SU-DHL-6 (cell line): ENCODE data around the gene CNOT1.

Experiments
- H2AFZ ChIP-seq: fragments of 200-600 bp; sonication (generic); 2 replicates; pipeline ENCODE4 v1.6.1; 2014; ENCODE audit warnings: low read depth, mild to moderate bottlenecking, moderate library complexity, mixed read lengths, antibody characterized with exemption, low read length; ENCODE audit not compliant: severe bottlenecking
- H3F3A ChIP-seq: fragments of 200-600 bp; shearing (Covaris generic); 2 replicates; pipeline ENCODE4 v1.6.0; 2016; ENCODE audit warnings: antibody characterized with exemption, mild to moderate bottlenecking; ENCODE audit not compliant: insufficient read depth
- H3K27ac ChIP-seq: fragments of 200-600 bp; sonication (generic); 2 replicates; pipeline ENCODE4 v1.5.1; 2016; ENCODE audit warnings: low read depth, mild to moderate bottlenecking, low read length, moderate library complexity, mixed read lengths
- H3K27me3 ChIP-seq: fragments of 200-600 bp; sonication (generic), shearing (Covaris generic); 2 replicates; pipeline ENCODE4 v1.6.0; 2014; ENCODE audit warnings: mild to moderate bottlenecking, low read length
- H3K36me3 ChIP-seq: fragments of 200-600 bp; sonication (generic); 2 replicates; pipeline ENCODE4 v1.6.1; 2014; ENCODE audit warnings: mild to moderate bottlenecking, low read length, mixed read lengths
- H3K4me2 ChIP-seq: fragments of 300-600, 200-600 bp; shearing (Covaris generic), sonication (generic); 2 replicates; pipeline ENCODE4 v1.6.0; 2014; ENCODE audit warnings: low read length, low read depth, mild to moderate bottlenecking; ENCODE audit not compliant: poor library complexity, severe bottlenecking
- H3K4me3 ChIP-seq: fragments of 200-600 bp; sonication (generic); 2 replicates; pipeline ENCODE4 v1.5.1; 2014; ENCODE audit warnings: antibody characterized with exemption, low read length, mild to moderate bottlenecking, mixed read lengths; ENCODE audit not compliant: insufficient read depth, poor library complexity, severe bottlenecking
- H3K79me2 ChIP-seq: fragments of 200-600 bp; sonication (generic); 2 replicates; pipeline ENCODE4 v1.6.1; 2014; ENCODE audit warnings: mild to moderate bottlenecking, low read length, moderate library complexity; ENCODE audit not compliant: insufficient read depth
- H3K9ac ChIP-seq: fragments of 200-600 bp; sonication (generic); 2 replicates; pipeline ENCODE4 v1.7.0; 2014; ENCODE audit warnings: mild to moderate bottlenecking, low read length
- H3K9me2 ChIP-seq: fragments of 200-600 bp; sonication (generic); replicated peaks from 2 replicates; pipeline ENCODE4 v1.6.1; 2014; ENCODE audit warnings: low read length; ENCODE audit not compliant: insufficient read depth
- H3K9me3 ChIP-seq: fragments of 200-600 bp; sonication (generic); 2 replicates; pipeline ENCODE4 v1.6.1; 2014; ENCODE audit warnings: low read length, mixed read lengths; ENCODE audit not compliant: insufficient read depth
- H4K20me1 ChIP-seq: fragments of 200-600 bp; sonication (generic); 2 replicates; pipeline ENCODE4 v1.6.1; 2014; ENCODE audit warnings: low read depth, mild to moderate bottlenecking, antibody characterized with exemption, low read length, moderate library complexity, mixed read lengths
- EZH2phosphoT487 ChIP-seq: fragments of 200-600 bp; sonication (generic), shearing (Covaris generic); conservative IDR thresholded peaks from 2 replicates; pipeline ENCODE4 v1.6.1; 2018; ENCODE audit warnings: mild to moderate bottlenecking, antibody characterized with exemption, low read length, moderate library complexity, mixed read lengths
- TF ChIP-seq, protein P1 (sequence below): fragments of 200-600 bp; sonication (generic); IDR thresholded peaks from one replicate; pipeline ENCODE4 v1.5.1; 2017; ENCODE audit warnings: antibody characterized with exemption, mild to moderate bottlenecking, low read length, moderate library complexity; ENCODE audit not compliant: insufficient read depth, poor library complexity, severe bottlenecking

The CNOT1 gene

DNA sequence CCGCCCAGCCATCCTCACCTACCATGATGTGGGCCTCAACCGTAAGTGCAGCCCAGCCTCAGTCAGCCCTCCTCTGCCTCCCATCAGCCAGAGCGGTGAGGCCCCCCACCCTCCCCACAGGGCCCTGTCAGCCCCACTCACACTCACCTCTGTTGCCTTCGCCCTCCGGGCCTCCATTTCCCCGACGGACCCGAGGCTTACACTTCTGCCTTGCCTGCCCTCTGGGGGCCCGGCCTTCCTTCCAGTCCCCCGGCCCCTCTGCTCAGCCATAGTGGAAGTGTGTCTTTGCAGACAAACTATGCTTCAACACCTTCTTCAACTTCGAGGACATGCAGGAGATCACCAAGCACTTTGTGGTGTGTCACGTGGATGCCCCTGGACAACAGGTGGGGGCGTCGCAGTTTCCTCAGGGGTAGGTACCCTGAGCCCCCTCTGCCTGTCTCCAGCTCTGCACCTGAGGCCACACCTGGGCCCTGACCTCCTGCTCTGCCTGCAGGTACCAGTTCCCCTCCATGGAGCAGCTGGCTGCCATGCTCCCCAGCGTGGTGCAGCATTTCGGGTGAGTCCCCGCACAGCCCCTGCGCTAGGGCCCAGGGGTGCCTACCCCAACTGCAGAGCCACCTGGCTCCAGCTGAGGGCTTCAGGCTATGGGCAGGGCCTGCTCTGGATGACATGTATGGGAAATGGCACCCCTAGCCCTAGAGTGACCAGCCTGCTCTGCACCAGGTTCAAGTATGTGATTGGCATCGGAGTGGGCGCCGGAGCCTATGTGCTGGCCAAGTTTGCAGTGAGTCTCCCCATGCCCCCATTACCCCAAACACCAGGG is 125.5 kb downstream of the CNOT1 start:
- H3K79me2 ChIP-seq: no peaks in the 10 kb centered on the region
- no peaks in the 10 kb centered on the region for H3K9me2 ChIP-seq
- no peak overlapping the region for H3K27ac ChIP-seq
- H3F3A ChIP-seq: no peaks in the 10 kb centered on the region
- no peak overlapping the region for H3K4me2 ChIP-seq
- no peaks in the 10 kb centered on the region for H3K36me3 ChIP-seq
- no peaks in the 10 kb centered on the region for H4K20me1 ChIP-seq
- no peak for TF ChIP-seq EZH2phosphoT487
- TF ChIP-seq, protein P1, sequence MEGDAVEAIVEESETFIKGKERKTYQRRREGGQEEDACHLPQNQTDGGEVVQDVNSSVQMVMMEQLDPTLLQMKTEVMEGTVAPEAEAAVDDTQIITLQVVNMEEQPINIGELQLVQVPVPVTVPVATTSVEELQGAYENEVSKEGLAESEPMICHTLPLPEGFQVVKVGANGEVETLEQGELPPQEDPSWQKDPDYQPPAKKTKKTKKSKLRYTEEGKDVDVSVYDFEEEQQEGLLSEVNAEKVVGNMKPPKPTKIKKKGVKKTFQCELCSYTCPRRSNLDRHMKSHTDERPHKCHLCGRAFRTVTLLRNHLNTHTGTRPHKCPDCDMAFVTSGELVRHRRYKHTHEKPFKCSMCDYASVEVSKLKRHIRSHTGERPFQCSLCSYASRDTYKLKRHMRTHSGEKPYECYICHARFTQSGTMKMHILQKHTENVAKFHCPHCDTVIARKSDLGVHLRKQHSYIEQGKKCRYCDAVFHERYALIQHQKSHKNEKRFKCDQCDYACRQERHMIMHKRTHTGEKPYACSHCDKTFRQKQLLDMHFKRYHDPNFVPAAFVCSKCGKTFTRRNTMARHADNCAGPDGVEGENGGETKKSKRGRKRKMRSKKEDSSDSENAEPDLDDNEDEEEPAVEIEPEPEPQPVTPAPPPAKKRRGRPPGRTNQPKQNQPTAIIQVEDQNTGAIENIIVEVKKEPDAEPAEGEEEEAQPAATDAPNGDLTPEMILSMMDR: no peak
- H2AFZ ChIP-seq: no peak overlapping the region
- no peaks in the 10 kb centered on the region for H3K9me3 ChIP-seq
- no peaks in the 10 kb centered on the region for H3K27me3 ChIP-seq
- H3K9ac ChIP-seq: no peak overlapping the region
- H3K4me3 ChIP-seq: no peak overlapping the region

DNA sequence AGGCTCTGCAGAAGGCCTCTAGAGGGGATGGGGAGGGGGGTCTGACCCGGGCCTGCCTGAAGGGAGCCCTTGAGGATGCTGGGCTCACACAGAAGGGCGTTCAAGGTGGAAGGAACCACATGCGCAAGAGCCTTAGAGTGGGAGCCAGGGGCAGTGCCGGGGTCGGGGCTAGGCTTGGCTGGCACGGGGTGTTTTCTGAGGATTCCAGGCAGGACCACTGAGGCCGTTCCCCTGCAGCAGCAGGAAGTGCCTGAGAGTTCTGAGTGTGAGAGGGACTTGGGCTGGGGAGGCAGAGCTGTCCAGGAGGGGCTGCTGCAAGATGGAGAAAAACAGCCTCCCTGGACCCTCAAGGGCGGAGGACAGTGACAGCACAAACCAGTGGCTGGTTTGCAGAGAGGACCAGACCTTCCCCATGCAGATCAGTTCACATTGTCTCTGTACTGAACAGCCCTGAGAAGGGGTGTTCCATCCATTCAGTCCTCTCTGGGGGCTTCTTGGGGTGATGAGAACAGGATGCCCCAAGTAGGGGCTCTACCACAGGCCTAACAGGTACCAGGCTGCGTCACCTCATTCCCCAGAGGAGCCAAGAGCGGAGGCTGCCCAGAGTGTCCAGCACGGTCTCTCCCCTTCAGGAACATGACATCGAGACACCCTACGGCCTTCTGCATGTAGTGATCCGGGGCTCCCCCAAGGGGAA is 126.3 kb downstream of the CNOT1 start:
- no peak overlapping the region for H3K9ac ChIP-seq
- no peaks in the 10 kb centered on the region for H4K20me1 ChIP-seq
- no peaks in the 10 kb centered on the region for H3K9me3 ChIP-seq
- H3F3A ChIP-seq: no peaks in the 10 kb centered on the region
- H3K79me2 ChIP-seq: no peaks in the 10 kb centered on the region
- TF ChIP-seq, protein P1: no peak
- TF ChIP-seq EZH2phosphoT487: no peak
- no peaks in the 10 kb centered on the region for H3K9me2 ChIP-seq
- H2AFZ ChIP-seq: no peak overlapping the region
- H3K27me3 ChIP-seq: no peaks in the 10 kb centered on the region
- no peak overlapping the region for H3K4me3 ChIP-seq
- H3K27ac ChIP-seq: no peak overlapping the region
- H3K4me2 ChIP-seq: no peak overlapping the region
- no peaks in the 10 kb centered on the region for H3K36me3 ChIP-seq

- Histone ChIP-seq H3K9ac (no peak overlapping the region), H4K20me1 (no peaks in the 10 kb centered on the region), H3K27ac (no peak overlapping the region), H2AFZ (no peak overlapping the region), H3K9me2 (no peaks in the 10 kb centered on the region), H3K79me2 (no peaks in the 10 kb centered on the region), H3K36me3 (no peaks in the 10 kb centered on the region), H3K9me3 (no peaks in the 10 kb centered on the region), H3K27me3 (no peaks in the 10 kb centered on the region), H3K4me2 (no peak overlapping the region), H3K4me3 (no peak overlapping the region), H3F3A (no peaks in the 10 kb centered on the region)
- no peak for TF ChIP-seq EZH2phosphoT487
- TF ChIP-seq, protein P1: no peak
Observed at GRCh38 chr16:58502217-58502921, 127.3 kb downstream of the CNOT1 start.
